Gastrocnemius medialis (tissue), 4 donors: ENCODE data around the gene PTPN12.

Source experiments
- CTCF ChIP-seq, 5 experiments: fragments of 450-650 bp in 3 of 5; fragments of 200-600 bp in 2 of 5; sonication (generic) in 2 of 5; IDR thresholded peaks in 4 of 5; conservative IDR thresholded peaks in 1 of 5; 1 replicate in 4 of 5; 2 replicates in 1 of 5; pipeline ENCODE4 v1.5.1; 2016 to 2019; ENCODE audit warnings: antibody characterized with exemption in 5 of 5, mild to moderate bottlenecking in 3 of 5, moderate library complexity in 3 of 5
- POLR2A ChIP-seq, 2 donors: fragments of 450-650 bp; IDR thresholded peaks; one replicate each; pipeline ENCODE4 v1.6.1; 2017; ENCODE audit warnings: antibody characterized with exemption in 2 of 2, mild to moderate bottlenecking in 2 of 2, moderate library complexity in 2 of 2

GRCh38 chr7:77606562-77606961 is 69.5 kb downstream of the PTPN12 start:
- TF ChIP-seq CTCF (IDR thresholded peaks at IDR 0.05 in 4 of 5, conservative IDR thresholded peaks at IDR 0.05 in 1 of 5) (no peak), POLR2A (IDR thresholded peaks at IDR 0.05) (no peak)
